Putamen (tissue), 1 donor: Measurements from ENCODE around the gene ATG9B.

Source experiments
- DNase-seq: peaks from one replicate; pipeline ENCODE4 v3.0.0-alpha.2; 2016; ENCODE audit warnings: low spot score

The ATG9B gene

GRCh38 chr7:150966002-150966401 lies 58.3 kb downstream of the ATG9B start:
- DNase-seq, result no peak

- no peak for DNase-seq
Measured at GRCh38 chr7:150965273-150965830, 58.9 kb downstream of the ATG9B start.
